HepG2 (cell line): ENCODE measurements around the gene CDK10. TPM values are rescaled to one million over a fixed set of nuclear protein-coding genes. Genes with fewer than 3 reads are reported as not detected.
A peak's percentile ranks its signal among the peaks of the same experiment; 100 is the strongest.

Experiments
- AKAP8 ChIP-seq: sonication (generic); formaldehyde crosslinking; IDR thresholded peaks from 2 replicates; pipeline ENCODE4 v1.5.1; 2020; ENCODE audit warnings: mild to moderate bottlenecking, missing genetic modification reagents
- ATF3 ChIP-seq: sonication (generic); formaldehyde crosslinking; IDR thresholded peaks from 2 replicates; pipeline ENCODE4 v1.4.0; 2020; ENCODE audit warnings: missing genetic modification reagents
- ATM ChIP-seq: fragments of 450-650 bp; IDR thresholded peaks from 2 replicates; pipeline ENCODE4 v1.7.1; 2017; ENCODE audit warnings: mild to moderate bottlenecking, borderline replicate concordance
- BATF2 ChIP-seq: sonication (generic); formaldehyde crosslinking; IDR thresholded peaks from 2 replicates; pipeline ENCODE4 v1.8.0; 2022; ENCODE audit warnings: mild to moderate bottlenecking, missing genetic modification reagents, moderate library complexity
- DZIP1 ChIP-seq: sonication (generic); formaldehyde crosslinking; IDR thresholded peaks from 2 replicates; pipeline ENCODE4 v1.5.0; 2020; ENCODE audit warnings: mild to moderate bottlenecking, missing genetic modification reagents
- ESRRA ChIP-seq: sonication (generic); formaldehyde crosslinking; IDR thresholded peaks from 2 replicates; pipeline ENCODE4 v1.5.1; 2020; ENCODE audit warnings: mild to moderate bottlenecking, low read depth, missing genetic modification reagents
- HNRNPH1 ChIP-seq: fragments of 200-400 bp; formaldehyde crosslinking; optimal IDR thresholded peaks from 2 replicates; pipeline ENCODE3; 2017; ENCODE audit warnings: mild to moderate bottlenecking, low read depth, low read length
- RAD51 ChIP-seq: fragments of 450-650 bp; IDR thresholded peaks from 2 replicates; pipeline ENCODE4 v1.6.1; 2016; ENCODE audit warnings: borderline replicate concordance
- SKI ChIP-seq: fragments of 450-650 bp; IDR thresholded peaks from one replicate; pipeline ENCODE4 v1.6.1; 2018; ENCODE audit warnings: mild to moderate bottlenecking; ENCODE audit not compliant: partially characterized antibody
- SUZ12 ChIP-seq: fragments of 150-350 bp; IDR thresholded peaks from 2 replicates; pipeline ENCODE4 v1.6.1; 2014; ENCODE audit warnings: low read depth, low read length
- THAP7 ChIP-seq: sonication (generic); formaldehyde crosslinking; IDR thresholded peaks from 2 replicates; pipeline ENCODE4 v1.8.1; 2023; ENCODE audit warnings: mild to moderate bottlenecking, missing genetic modification reagents
- ZNF124 ChIP-seq: sonication (generic); formaldehyde crosslinking; IDR thresholded peaks from 2 replicates; pipeline ENCODE4 v1.4.0; 2020; ENCODE audit warnings: missing genetic modification reagents
- ZNF224 ChIP-seq: sonication (generic); formaldehyde crosslinking; IDR thresholded peaks from 2 replicates; pipeline ENCODE4 v1.5.0; 2020; ENCODE audit warnings: mild to moderate bottlenecking, missing genetic modification reagents
- ZNF30 ChIP-seq: sonication (generic); formaldehyde crosslinking; IDR thresholded peaks from 2 replicates; pipeline ENCODE4 v1.5.0; 2020; ENCODE audit warnings: mild to moderate bottlenecking, missing genetic modification reagents
- ZNF331 ChIP-seq: sonication (generic); formaldehyde crosslinking; IDR thresholded peaks from 2 replicates; pipeline ENCODE4 v1.4.0; 2020; ENCODE audit warnings: missing genetic modification reagents
- ZNF414 ChIP-seq: sonication (generic); formaldehyde crosslinking; IDR thresholded peaks from 2 replicates; pipeline ENCODE4 v1.5.0; 2020; ENCODE audit warnings: missing genetic modification reagents
- ZNF451 ChIP-seq: sonication (generic); formaldehyde crosslinking; IDR thresholded peaks from 2 replicates; pipeline ENCODE4 v1.5.0; 2020; ENCODE audit warnings: mild to moderate bottlenecking, missing genetic modification reagents
- ZNF496 ChIP-seq: sonication (generic); formaldehyde crosslinking; IDR thresholded peaks from 2 replicates; pipeline ENCODE4 v1.8.1; 2023; ENCODE audit warnings: mild to moderate bottlenecking, moderate library complexity, missing genetic modification reagents; ENCODE audit not compliant: insufficient replicate concordance
- ZNF687 ChIP-seq: sonication (generic); formaldehyde crosslinking; IDR thresholded peaks from 2 replicates; pipeline ENCODE4 v1.5.1; 2020; ENCODE audit warnings: mild to moderate bottlenecking, missing genetic modification reagents, moderate library complexity
- ZSCAN22 ChIP-seq: sonication (generic); formaldehyde crosslinking; IDR thresholded peaks from 2 replicates; pipeline ENCODE4 v1.4.0; 2020; ENCODE audit warnings: mild to moderate bottlenecking, missing genetic modification reagents
- polyA plus RNA-seq, 8 experiments: library from polyadenylated mRNA; depleted of rRNA in 3 of 8; stranded (reverse) in 7 of 8; unstranded in 1 of 8; fragments of >200 nt; fragmentation: Illumina TruSeq in 4 of 8; extraction: Trizol in 4 of 8; gene quantifications; 2 replicates each; pipeline versions ENCODE4 v1.2.1 to v1.2.3, GENCODE V29; 2011 to 2016; ENCODE audit warnings: low read depth in 4 of 8, missing spikeins in 1 of 8, mixed read lengths in 1 of 8; ENCODE audit not compliant: insufficient read depth in 1 of 8
- total RNA-seq, 5 experiments: library from RNA; depleted of rRNA; stranded (reverse); fragments of >200 nt; fragmentation: Illumina TruSeq; extraction: Trizol; gene quantifications; 2 replicates each; pipeline ENCODE4 v1.2.3, GENCODE V29; 2016; ENCODE audit warnings: low read depth in 1 of 5

The CDK10 gene
- total and polyA plus RNA-seq, 2 of the 13 experiments (the other 11 are each of a cell fraction or from before 2014, with no cell fraction given): 2.5 to 3.9 TPM

- TF ChIP-seq ZNF451 (CRISPR knock-in tag): peak; percentile 70; the same call in 1 of the 2 replicates
- 0 out of 2 replicates have a peak, but pooled peaks have one; percentile 9 for TF ChIP-seq ZSCAN22
- TF ChIP-seq THAP7: no peak; the same call in 1 of the 2 replicates
- TF ChIP-seq ZNF30 (CRISPR knock-in tag): no peak
- TF ChIP-seq AKAP8 (CRISPR knock-in tag): no peak; the same call in none of the 2 replicates
- no peak for TF ChIP-seq ATM
- peak; percentile 51 for TF ChIP-seq SKI
- no peak for TF ChIP-seq SUZ12
- TF ChIP-seq ZNF687 (CRISPR knock-in tag): peak; percentile 86
- 0 out of 2 replicates have a peak, but pooled peaks have one; percentile 66 for TF ChIP-seq ZNF224 (CRISPR knock-in tag)
- peak; percentile 44; the same call in 1 of the 2 replicates for TF ChIP-seq ZNF331
- peak; percentile 23; the same call in 1 of the 2 replicates for TF ChIP-seq ATF3 (CRISPR knock-in tag)
- TF ChIP-seq ESRRA: peak; percentile 24
- TF ChIP-seq RAD51: no peak
- TF ChIP-seq HNRNPH1: no peak
- no peak for TF ChIP-seq ZNF496 (CRISPR knock-in tag)
- peak; percentile 91; the same call in 1 of the 2 replicates for TF ChIP-seq BATF2 (CRISPR knock-in tag)
- 0 out of 2 replicates have a peak, but pooled peaks have one; percentile 93 for TF ChIP-seq DZIP1 (CRISPR knock-in tag)
- no peak; the same call in 1 of the 2 replicates for TF ChIP-seq ZNF124 (CRISPR knock-in tag)
- TF ChIP-seq ZNF414 (CRISPR knock-in tag): peak; percentile 49; the same call in 1 of the 2 replicates
Observed at GRCh38 chr16:89700649-89701424, 14.3 kb downstream of the CDK10 start (continued).
